Sigmoid colon (tissue), 7 donors: ENCODE data around the gene NKX1-2. TPM values are rescaled to one million over a fixed set of nuclear protein-coding genes. Genes with fewer than 3 reads are reported as not detected.

Experiments used
- DNase-seq: peaks from one replicate; pipeline ENCODE4 v3.0.0-alpha.2; 2019
- H3K27ac ChIP-seq, 4 donors: fragments of 200-600 bp; sonication (generic); one replicate each; pipeline ENCODE4 v1.5.1; 2016 to 2019; ENCODE audit warnings: mild to moderate bottlenecking in 1 of 4
- H3K27me3 ChIP-seq, 3 donors: fragments of 200-600 bp; sonication (generic); one replicate each; pipeline ENCODE4 v1.5.1; 2019; ENCODE audit warnings: mild to moderate bottlenecking in 1 of 3
- H3K36me3 ChIP-seq, 4 donors: fragments of 200-600 bp; sonication (generic); one replicate each; pipeline ENCODE4 v1.5.1; 2016 to 2019
- H3K4me1 ChIP-seq, 4 donors: fragments of 200-600 bp; sonication (generic); one replicate each; pipeline ENCODE4 v1.5.1; 2017 to 2019
- H3K4me3 ChIP-seq, 4 donors: fragments of 200-600 bp; sonication (generic); one replicate each; pipeline ENCODE4 v1.5.1; 2017 to 2019; ENCODE audit warnings: mild to moderate bottlenecking in 2 of 4, moderate library complexity in 1 of 4
- H3K9me3 ChIP-seq, 4 donors: fragments of 200-600 bp in 3 of 4; sonication (generic) in 3 of 4; one replicate each; pipeline versions ENCODE4 v1.5.1 to v1.6.1; 2013 to 2019
- EP300 ChIP-seq, 4 donors: sonication (generic); formaldehyde crosslinking; IDR thresholded peaks; one replicate each; pipeline ENCODE4 v1.6.1; 2017; ENCODE audit warnings: antibody characterized with exemption in 4 of 4
- POLR2A ChIP-seq, 2 donors: fragments of 450-650 bp; IDR thresholded peaks; one replicate each; pipeline ENCODE4 v1.6.1; 2016; ENCODE audit warnings: antibody characterized with exemption in 2 of 2, mild to moderate bottlenecking in 2 of 2, moderate library complexity in 2 of 2
- POLR2AphosphoS5 ChIP-seq, 4 donors: sonication (generic); formaldehyde crosslinking; IDR thresholded peaks; one replicate each; pipeline ENCODE4 v1.6.1; 2017; ENCODE audit warnings: antibody characterized with exemption in 4 of 4
- WGBS, 2 donors: extraction: QIAGEN DNeasy Blood & Tissue Kit; methylation state at CpG; one replicate each; pipeline ENCODE4 v1.1.7; 2013; 5-methylcytosine and 5-hydroxymethylcytosine counted together
- intact Hi-C: fragments of 100-400 bp; cut with DNase I; formaldehyde crosslinking; loops from one replicate; pipeline ENCODE4 v1.15.1; 2023
- polyA plus RNA-seq, 3 donors: library from polyadenylated mRNA; stranded (reverse); fragments of 200-250 nt; gene quantifications; one replicate each; pipeline ENCODE4 v1.2.3, GENCODE V29; 2013
- total RNA-seq, 4 donors: library from RNA; depleted of rRNA; stranded (reverse); fragments of >200 nt; gene quantifications; one replicate each; pipeline ENCODE4 v1.1.0, GENCODE V29; 2016
- TF ChIP-seq, protein P1 (sequence below), 4 experiments: fragments of 450-650 bp in 3 of 4; fragments of 200-600 bp in 1 of 4; IDR thresholded peaks; one replicate each; pipeline ENCODE4 v1.5.1; 2016 to 2019; ENCODE audit warnings: antibody characterized with exemption in 4 of 4, mild to moderate bottlenecking in 3 of 4, moderate library complexity in 2 of 4
- donor health status: healthy with polysubstance abuse.
- donor health status: Bipolar disorder and iron deficiency.
- donor health status: healthy.

Gene NKX1-2
- total and polyA plus RNA-seq, 7 donors, result not detected

DNA sequence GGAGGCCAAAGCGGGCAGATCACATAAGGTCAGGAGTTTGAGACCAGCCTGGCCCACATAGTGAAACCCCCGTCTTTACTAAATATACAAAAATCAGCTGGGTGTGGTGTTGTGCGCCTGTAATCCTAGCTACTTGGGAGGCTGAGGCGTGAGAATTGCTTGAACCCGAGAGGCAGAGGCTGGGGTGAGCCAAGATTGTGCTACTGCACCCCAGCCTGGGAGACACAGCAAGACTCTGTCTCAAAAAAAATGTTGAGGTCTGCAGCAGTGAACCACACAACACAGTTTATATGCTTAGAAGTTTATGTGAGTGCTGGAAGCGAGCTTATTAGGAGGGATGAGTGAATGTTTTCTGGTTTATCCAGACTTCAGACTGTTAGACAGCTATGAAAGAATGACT is 22.2 kb upstream of the NKX1-2 start:
- no peaks in the 10 kb centered on the region for H3K27me3 ChIP-seq
- no peak overlapping the region for H3K27ac ChIP-seq
- peaks cover 0 to 15% (median 11%) of the 10 kb centered on the region in 4 donors for H3K4me1 ChIP-seq
- no peak overlapping the region for H3K4me3 ChIP-seq
- TF ChIP-seq, protein P1, sequence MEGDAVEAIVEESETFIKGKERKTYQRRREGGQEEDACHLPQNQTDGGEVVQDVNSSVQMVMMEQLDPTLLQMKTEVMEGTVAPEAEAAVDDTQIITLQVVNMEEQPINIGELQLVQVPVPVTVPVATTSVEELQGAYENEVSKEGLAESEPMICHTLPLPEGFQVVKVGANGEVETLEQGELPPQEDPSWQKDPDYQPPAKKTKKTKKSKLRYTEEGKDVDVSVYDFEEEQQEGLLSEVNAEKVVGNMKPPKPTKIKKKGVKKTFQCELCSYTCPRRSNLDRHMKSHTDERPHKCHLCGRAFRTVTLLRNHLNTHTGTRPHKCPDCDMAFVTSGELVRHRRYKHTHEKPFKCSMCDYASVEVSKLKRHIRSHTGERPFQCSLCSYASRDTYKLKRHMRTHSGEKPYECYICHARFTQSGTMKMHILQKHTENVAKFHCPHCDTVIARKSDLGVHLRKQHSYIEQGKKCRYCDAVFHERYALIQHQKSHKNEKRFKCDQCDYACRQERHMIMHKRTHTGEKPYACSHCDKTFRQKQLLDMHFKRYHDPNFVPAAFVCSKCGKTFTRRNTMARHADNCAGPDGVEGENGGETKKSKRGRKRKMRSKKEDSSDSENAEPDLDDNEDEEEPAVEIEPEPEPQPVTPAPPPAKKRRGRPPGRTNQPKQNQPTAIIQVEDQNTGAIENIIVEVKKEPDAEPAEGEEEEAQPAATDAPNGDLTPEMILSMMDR (IDR thresholded peaks at IDR 0.05), result no peak
- TF ChIP-seq POLR2AphosphoS5 (IDR thresholded peaks at IDR 0.05) (no peak), EP300 (IDR thresholded peaks at IDR 0.05) (no peak), POLR2A (IDR thresholded peaks at IDR 0.05) (no peak)
- no peaks in the 10 kb centered on the region for H3K9me3 ChIP-seq
- WGBS, 2 donors, result 89 to 91% methylated on average over 6 of the region's 6 CpGs
- intact Hi-C loops, result no loop called here
- H3K36me3 ChIP-seq, result no peaks in the 10 kb centered on the region
- no peak for DNase-seq

DNA sequence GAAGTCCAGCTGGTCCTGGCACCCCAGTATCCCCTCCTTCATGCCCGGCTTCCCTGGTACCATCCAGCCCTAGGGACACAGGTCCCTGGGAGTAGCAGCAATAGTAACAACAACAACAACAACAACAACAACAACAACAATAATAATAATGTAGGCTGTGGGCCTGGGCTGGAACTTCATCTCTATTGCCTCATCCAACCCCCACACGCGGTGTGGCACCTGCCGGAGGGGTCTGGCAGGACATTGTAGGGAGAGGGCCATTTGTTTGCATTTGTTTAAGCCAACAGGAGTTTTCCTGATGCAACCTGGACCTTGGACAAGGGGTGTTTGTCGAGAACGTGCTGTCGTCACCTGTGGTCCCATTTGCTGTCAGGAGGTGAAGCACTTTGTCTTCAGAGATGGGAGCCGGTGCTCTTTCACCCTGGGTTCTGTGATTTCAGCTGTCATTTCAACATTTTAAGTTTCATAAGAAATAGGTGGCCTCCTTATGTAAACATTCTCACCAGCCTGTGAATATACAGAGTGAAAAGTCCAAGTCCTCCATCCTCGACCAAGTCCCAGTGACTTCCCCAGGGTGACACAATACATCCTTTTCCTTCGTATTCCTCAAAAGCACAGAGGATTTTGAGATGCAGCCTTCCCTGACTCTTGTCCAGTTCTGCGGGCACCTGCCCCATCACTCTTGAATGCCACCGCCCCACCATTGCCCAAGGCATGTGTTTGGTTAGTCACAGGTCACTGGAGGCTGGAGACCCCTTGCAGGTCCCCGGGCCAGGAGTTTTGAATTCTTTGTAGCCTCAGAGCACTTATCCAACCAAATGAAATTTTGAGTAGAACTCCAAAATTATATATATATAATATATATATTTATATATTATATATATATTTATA is 21.0 kb upstream of the NKX1-2 start:
- intact Hi-C loops, result no loop called here
- Histone ChIP-seq H3K36me3 (no peaks in the 10 kb centered on the region), H3K27ac (no peak overlapping the region), H3K27me3 (no peaks in the 10 kb centered on the region), H3K4me1 (peaks cover 0 to 21% (median 13%) of the 10 kb centered on the region in 4 donors), H3K9me3 (no peaks in the 10 kb centered on the region), H3K4me3 (no peak overlapping the region)
- TF ChIP-seq EP300 (IDR thresholded peaks at IDR 0.05), result no peak
- no peak for TF ChIP-seq POLR2A (IDR thresholded peaks at IDR 0.05)
- WGBS, 2 donors, result 44 to 78% methylated on average over 13 of the region's 13 CpGs
- DNase-seq, result no peak

DNA sequence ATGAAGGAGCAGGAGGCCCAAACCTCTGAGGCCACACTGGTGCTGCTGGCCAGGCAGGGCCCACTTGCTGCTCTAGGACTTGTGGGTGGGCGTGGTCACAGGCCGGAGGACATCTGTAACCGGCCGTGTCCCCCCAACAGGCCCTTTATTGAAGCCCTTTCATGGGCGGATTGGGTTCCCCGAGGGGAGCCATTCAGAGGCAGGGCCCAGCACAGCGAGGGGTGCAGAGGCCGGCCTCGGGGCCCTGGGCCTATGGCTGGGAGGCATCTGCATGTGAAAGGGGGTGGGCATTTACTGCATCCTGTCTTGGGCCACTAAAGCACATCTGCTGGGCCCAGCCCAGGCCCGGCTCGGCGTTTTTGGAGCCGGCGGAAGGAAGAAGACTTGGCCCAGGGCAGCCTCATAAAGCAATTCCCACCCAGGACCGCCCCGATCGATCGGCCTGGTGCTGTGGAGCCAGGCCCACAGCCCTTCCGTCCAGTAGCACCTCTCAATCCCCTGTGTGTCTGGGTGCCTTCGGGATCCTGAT is 20.2 kb upstream of the NKX1-2 start:
- TF ChIP-seq, protein P1 (IDR thresholded peaks at IDR 0.05), result no peak
- TF ChIP-seq POLR2A (IDR thresholded peaks at IDR 0.05), result no peak
- no peak overlapping the region for H3K27ac ChIP-seq
- H3K4me3 ChIP-seq, result no peak overlapping the region
- DNase-seq, result no peak
- no peaks in the 10 kb centered on the region for H3K9me3 ChIP-seq
- no peaks in the 10 kb centered on the region for H3K36me3 ChIP-seq
- H3K4me1 ChIP-seq, result peaks cover 0 to 27% (median 14%) of the 10 kb centered on the region in 4 donors
- WGBS, 2 donors, result 90% methylated on average over 20 of the region's 20 CpGs
- no peaks in the 10 kb centered on the region for H3K27me3 ChIP-seq
- intact Hi-C loops, result no loop called here

DNA sequence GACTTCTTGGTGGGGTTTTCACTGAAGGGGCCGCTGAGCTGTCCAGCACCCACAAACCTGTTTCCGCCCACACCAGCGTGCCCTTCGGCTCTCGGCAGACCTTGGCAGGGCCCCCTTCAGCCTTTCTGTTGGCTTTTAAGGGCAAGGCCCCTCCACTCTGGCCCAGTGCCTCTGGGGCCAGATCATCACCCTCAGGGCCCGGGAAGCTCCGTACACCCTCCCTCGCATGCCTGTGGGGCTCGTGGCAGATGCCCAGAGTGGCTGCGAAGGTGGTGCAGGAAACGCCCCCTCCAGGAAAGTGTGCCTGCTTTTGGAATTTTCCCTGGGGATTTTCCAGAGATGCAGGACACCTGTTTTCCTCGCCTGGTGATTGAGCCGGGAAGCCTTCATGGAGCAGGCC is 18.8 kb upstream of the NKX1-2 start:
- H3K27me3 ChIP-seq, result no peaks in the 10 kb centered on the region
- TF ChIP-seq, protein P1 (IDR thresholded peaks at IDR 0.05), result no peak
- TF ChIP-seq EP300 (IDR thresholded peaks at IDR 0.05) (no peak), POLR2AphosphoS5 (IDR thresholded peaks at IDR 0.05) (no peak), POLR2A (IDR thresholded peaks at IDR 0.05) (no peak)
- no peaks in the 10 kb centered on the region for H3K9me3 ChIP-seq
- no peak for DNase-seq
- H3K4me1 ChIP-seq, result peaks cover 0 to 27% (median 14%) of the 10 kb centered on the region in 4 donors
- intact Hi-C loops, result no loop called here
- no peak overlapping the region for H3K4me3 ChIP-seq
- WGBS, 2 donors, result 89 to 92% methylated on average over 13 of the region's 13 CpGs
- H3K36me3 ChIP-seq, result no peaks in the 10 kb centered on the region
- H3K27ac ChIP-seq, result peak overlapping the region in 2 of 4 donors; percentile 31 to 55

DNA sequence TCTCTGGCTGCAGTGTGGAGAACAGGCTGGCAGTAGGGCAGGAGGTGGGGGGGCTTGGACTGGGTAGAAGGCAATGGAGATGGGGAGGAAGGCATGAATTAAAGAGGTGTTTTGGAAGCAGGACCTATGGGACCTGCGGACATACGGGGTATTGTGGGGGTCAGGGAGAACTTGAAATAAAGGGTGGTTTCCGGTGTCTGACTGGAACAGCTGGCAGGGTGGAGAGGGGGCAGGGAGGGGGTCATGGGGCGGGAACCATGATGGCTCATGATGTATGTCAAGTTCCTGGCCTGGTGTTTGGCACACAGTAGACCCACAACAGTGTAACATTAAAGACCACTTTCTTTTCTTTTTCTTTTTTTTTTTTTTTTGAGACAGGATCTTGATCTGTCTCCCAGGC is 17.3 kb upstream of the NKX1-2 start:
- no peak overlapping the region for H3K4me3 ChIP-seq
- H3K4me1 ChIP-seq, result peaks cover 0 to 32% (median 19%) of the 10 kb centered on the region in 4 donors
- no peak overlapping the region for H3K27ac ChIP-seq
- no peaks in the 10 kb centered on the region for H3K36me3 ChIP-seq
- 94 to 95% methylated on average over 4 of the region's 4 CpGs for WGBS, 2 donors
- no peak for DNase-seq
- no peaks in the 10 kb centered on the region for H3K27me3 ChIP-seq
- TF ChIP-seq, protein P1 (IDR thresholded peaks at IDR 0.05), result no peak
- no peak for TF ChIP-seq POLR2A (IDR thresholded peaks at IDR 0.05)
- TF ChIP-seq EP300 (IDR thresholded peaks at IDR 0.05), result no peak
- intact Hi-C loops, result no loop called here
- no peaks in the 10 kb centered on the region for H3K9me3 ChIP-seq
